OCI-LY3 (cell line): ENCODE data around the gene SERPINE1.

Source experiments
- H2AFZ ChIP-seq: fragments of 200-600, 300-600 bp; shearing (Covaris generic); 2 replicates; pipeline ENCODE4 v1.6.0; 2014; ENCODE audit warnings: antibody characterized with exemption, low read depth, low read length
- H3K27ac ChIP-seq: fragments of 200-600, 300-600 bp; sonication (generic); 2 replicates; pipeline ENCODE4 v1.5.1; 2014; ENCODE audit warnings: mild to moderate bottlenecking, low read length, moderate library complexity, mixed read lengths
- H3K27me3 ChIP-seq: fragments of 200-600, 300-600 bp; sonication (generic); 2 replicates; pipeline ENCODE4 v1.6.1; 2014; ENCODE audit warnings: low read depth, low read length, mixed read lengths
- H3K36me3 ChIP-seq: fragments of 200-600, 300-600 bp; sonication (generic); replicated peaks from 2 replicates; pipeline ENCODE3; 2014; ENCODE audit warnings: low read depth, low read length, mixed read lengths
- H3K4me1 ChIP-seq: fragments of 300-600, 200-600 bp; sonication (generic); 2 replicates; pipeline ENCODE4 v1.6.1; 2014; ENCODE audit warnings: low read length, mixed read lengths
- H3K4me2 ChIP-seq: fragments of 200-600, 300-600 bp; sonication (generic); 2 replicates; pipeline ENCODE4 v1.6.1; 2014; ENCODE audit warnings: low read length, mixed read lengths
- H3K4me3 ChIP-seq: fragments of 300-600, 200-600 bp; sonication (generic); 2 replicates; pipeline ENCODE4 v1.5.1; 2014; ENCODE audit warnings: antibody characterized with exemption, mild to moderate bottlenecking, low read length, moderate library complexity
- H3K79me2 ChIP-seq: fragments of 300-600, 200-600 bp; shearing (Covaris generic); 2 replicates; pipeline ENCODE4 v1.6.1; 2014; ENCODE audit warnings: mild to moderate bottlenecking, low read length, mixed read lengths
- H3K9ac ChIP-seq: fragments of 300-600, 200-600 bp; shearing (Covaris generic); 2 replicates; pipeline ENCODE4 v1.6.0; 2014; ENCODE audit warnings: mild to moderate bottlenecking, low read length, moderate library complexity
- H3K9me3 ChIP-seq: fragments of 200-600, 300-600 bp; shearing (Covaris generic); 2 replicates; pipeline ENCODE4 v1.6.1; 2014; ENCODE audit warnings: low read length, mixed read lengths; ENCODE audit not compliant: insufficient read depth
- H4K20me1 ChIP-seq: fragments of 200-600, 300-600 bp; sonication (generic); 2 replicates; pipeline ENCODE4 v1.6.1; 2016; ENCODE audit warnings: low read length, mixed read lengths; ENCODE audit not compliant: insufficient read depth
- EZH2phosphoT487 ChIP-seq: fragments of 200-600 bp; shearing (Covaris generic); IDR thresholded peaks from 2 replicates; pipeline ENCODE4 v1.6.1; 2018; ENCODE audit warnings: antibody characterized with exemption, mixed run types, low read depth
- TF ChIP-seq, protein P1 (sequence below): fragments of 200-600, 300-600 bp; sonication (generic); IDR thresholded peaks from 2 replicates; pipeline ENCODE4 v1.5.1; 2014; ENCODE audit warnings: antibody characterized with exemption, low read length, low read depth

SERPINE1 gene

DNA sequence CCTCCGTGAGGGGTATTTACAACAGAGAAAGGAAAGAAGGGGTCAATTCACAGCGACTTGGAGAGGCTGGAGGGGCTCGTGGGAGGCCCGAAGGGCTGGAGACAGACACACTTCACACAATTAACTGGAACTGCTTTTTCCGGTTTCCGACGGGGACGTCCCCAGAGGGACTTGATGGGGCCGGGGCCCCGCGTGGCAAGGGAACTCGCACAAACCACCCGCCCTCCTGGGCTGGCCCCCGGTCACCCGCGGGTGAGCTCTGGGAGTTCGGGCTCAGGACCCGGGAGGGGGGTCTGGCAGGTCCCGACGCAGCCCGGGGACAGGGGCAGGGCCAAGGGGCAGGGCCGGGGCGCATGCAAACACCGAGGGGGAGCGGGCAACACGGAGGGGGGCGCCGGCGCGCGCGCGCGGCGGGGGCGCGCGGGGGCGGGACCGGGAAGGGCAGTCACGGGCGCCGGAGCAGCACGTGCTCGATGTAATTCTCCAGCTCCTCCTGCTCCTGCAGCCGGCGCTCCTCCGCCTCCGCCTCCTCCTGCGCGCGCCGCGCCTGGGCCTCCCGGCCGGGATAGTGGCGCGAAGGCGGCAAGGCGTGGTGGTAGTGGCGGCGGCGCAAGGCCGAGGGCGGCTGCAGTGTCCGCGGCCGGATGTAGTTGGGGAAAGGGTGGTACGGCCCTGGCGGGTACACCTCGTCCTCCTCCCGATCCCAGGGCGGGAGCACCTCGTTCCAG lies 35.8 kb downstream of the SERPINE1 start:
- no peaks in the 10 kb centered on the region for H4K20me1 ChIP-seq
- no peak overlapping the region; the same call in 1 of the 2 replicates for H2AFZ ChIP-seq
- peaks cover 9% of the 10 kb centered on the region for H3K27me3 ChIP-seq
- TF ChIP-seq, protein P1, sequence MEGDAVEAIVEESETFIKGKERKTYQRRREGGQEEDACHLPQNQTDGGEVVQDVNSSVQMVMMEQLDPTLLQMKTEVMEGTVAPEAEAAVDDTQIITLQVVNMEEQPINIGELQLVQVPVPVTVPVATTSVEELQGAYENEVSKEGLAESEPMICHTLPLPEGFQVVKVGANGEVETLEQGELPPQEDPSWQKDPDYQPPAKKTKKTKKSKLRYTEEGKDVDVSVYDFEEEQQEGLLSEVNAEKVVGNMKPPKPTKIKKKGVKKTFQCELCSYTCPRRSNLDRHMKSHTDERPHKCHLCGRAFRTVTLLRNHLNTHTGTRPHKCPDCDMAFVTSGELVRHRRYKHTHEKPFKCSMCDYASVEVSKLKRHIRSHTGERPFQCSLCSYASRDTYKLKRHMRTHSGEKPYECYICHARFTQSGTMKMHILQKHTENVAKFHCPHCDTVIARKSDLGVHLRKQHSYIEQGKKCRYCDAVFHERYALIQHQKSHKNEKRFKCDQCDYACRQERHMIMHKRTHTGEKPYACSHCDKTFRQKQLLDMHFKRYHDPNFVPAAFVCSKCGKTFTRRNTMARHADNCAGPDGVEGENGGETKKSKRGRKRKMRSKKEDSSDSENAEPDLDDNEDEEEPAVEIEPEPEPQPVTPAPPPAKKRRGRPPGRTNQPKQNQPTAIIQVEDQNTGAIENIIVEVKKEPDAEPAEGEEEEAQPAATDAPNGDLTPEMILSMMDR = no peak
- TF ChIP-seq EZH2phosphoT487 = no peak
- H3K36me3 ChIP-seq = peaks cover 21% of the 10 kb centered on the region
- H3K27ac ChIP-seq = no peak overlapping the region; the same call in 1 of the 2 replicates
- peak overlapping the region; percentile 66 for H3K4me3 ChIP-seq
- no peaks in the 10 kb centered on the region for H3K9me3 ChIP-seq
- H3K79me2 ChIP-seq = no peaks in the 10 kb centered on the region
- H3K4me2 ChIP-seq = peak overlapping the region; percentile 58
- H3K9ac ChIP-seq = peak overlapping the region; percentile 42; the same call in 1 of the 2 replicates
- peaks cover 10% of the 10 kb centered on the region for H3K4me1 ChIP-seq

- peak overlapping the region; percentile 58 for H3K4me2 ChIP-seq
Observed at GRCh38 chr7:101163279-101164070, 36.6 kb downstream of the SERPINE1 start.

GRCh38 chr7:101164071-101164840 lies 37.4 kb downstream of the SERPINE1 start:
- Histone ChIP-seq H4K20me1 (no peaks in the 10 kb centered on the region), H3K27ac (no peak overlapping the region), H3K4me3 (no peak overlapping the region), H3K4me1 (peaks cover 18% of the 10 kb centered on the region), H3K36me3 (peaks cover 11% of the 10 kb centered on the region), H3K27me3 (peaks cover 23% of the 10 kb centered on the region), H3K9me3 (no peaks in the 10 kb centered on the region), H3K79me2 (no peaks in the 10 kb centered on the region), H2AFZ (no peak overlapping the region), H3K9ac (no peak overlapping the region), H3K4me2 (no peak overlapping the region)
- TF ChIP-seq, protein P1 = no peak
- no peak for TF ChIP-seq EZH2phosphoT487

More at GRCh38 chr7:101163279-101164070, 36.6 kb downstream of the SERPINE1 start:
- Histone ChIP-seq H3K36me3 (peaks cover 16% of the 10 kb centered on the region), H3K4me3 (peak overlapping the region; percentile 66), H3K79me2 (no peaks in the 10 kb centered on the region), H3K27me3 (peaks cover 16% of the 10 kb centered on the region), H4K20me1 (no peaks in the 10 kb centered on the region), H2AFZ (no peak overlapping the region), H3K27ac (no peak overlapping the region), H3K9ac (peak overlapping the region; percentile 42; the same call in 1 of the 2 replicates), H3K4me1 (peaks cover 10% of the 10 kb centered on the region), H3K9me3 (no peaks in the 10 kb centered on the region)
- no peak for TF ChIP-seq EZH2phosphoT487
- TF ChIP-seq, protein P1 = no peak
